GM12874 (cell line): ENCODE results near the gene GRK5.

ENCODE experiments used
- CTCF ChIP-seq: IDR thresholded peaks from 2 replicates; pipeline ENCODE4 v1.5.1; 2011; ENCODE audit warnings: low read depth, mild to moderate bottlenecking, control low read depth, low read length, moderate library complexity; ENCODE audit not compliant: insufficient read depth

Gene GRK5

GRCh38 chr10:119401671-119402395, 194.5 kb downstream of the GRK5 start:
- TF ChIP-seq CTCF, result no peak

- TF ChIP-seq CTCF, result no peak
These were observed 196.6 kb downstream of the GRK5 start for GRCh38 chr10:119403921-119404320.

GRCh38 chr10:119404719-119405519, 197.5 kb downstream of the GRK5 start:
- TF ChIP-seq CTCF, result no peak

- TF ChIP-seq CTCF, result no peak
These were observed 198.1 kb downstream of the GRK5 start for GRCh38 chr10:119405520-119405807.

GRCh38 chr10:119406137-119406536, 198.8 kb downstream of the GRK5 start:
- no peak for TF ChIP-seq CTCF

GRCh38 chr10:119406601-119407253, 199.4 kb downstream of the GRK5 start:
- TF ChIP-seq CTCF, result no peak

- no peak for TF ChIP-seq CTCF
These were observed 199.9 kb downstream of the GRK5 start for GRCh38 chr10:119407254-119407777.
